ENCODE results near the gene SLC6A12.
"Not testable (repeated sequence)": the region's sequence is repeated elsewhere in the genome, so short reads cannot be mapped to it uniquely, and the experiment has no call there.

The SLC6A12 gene

GRCh38 chr12:242496-242895 is 28.5 kb upstream of the SLC6A12 start:
- no peak for FAIRE-seq
- no peak for DNase-seq (ENCODE audit: insufficient read length, low spot score)
- TF ChIP-seq, protein P1, sequence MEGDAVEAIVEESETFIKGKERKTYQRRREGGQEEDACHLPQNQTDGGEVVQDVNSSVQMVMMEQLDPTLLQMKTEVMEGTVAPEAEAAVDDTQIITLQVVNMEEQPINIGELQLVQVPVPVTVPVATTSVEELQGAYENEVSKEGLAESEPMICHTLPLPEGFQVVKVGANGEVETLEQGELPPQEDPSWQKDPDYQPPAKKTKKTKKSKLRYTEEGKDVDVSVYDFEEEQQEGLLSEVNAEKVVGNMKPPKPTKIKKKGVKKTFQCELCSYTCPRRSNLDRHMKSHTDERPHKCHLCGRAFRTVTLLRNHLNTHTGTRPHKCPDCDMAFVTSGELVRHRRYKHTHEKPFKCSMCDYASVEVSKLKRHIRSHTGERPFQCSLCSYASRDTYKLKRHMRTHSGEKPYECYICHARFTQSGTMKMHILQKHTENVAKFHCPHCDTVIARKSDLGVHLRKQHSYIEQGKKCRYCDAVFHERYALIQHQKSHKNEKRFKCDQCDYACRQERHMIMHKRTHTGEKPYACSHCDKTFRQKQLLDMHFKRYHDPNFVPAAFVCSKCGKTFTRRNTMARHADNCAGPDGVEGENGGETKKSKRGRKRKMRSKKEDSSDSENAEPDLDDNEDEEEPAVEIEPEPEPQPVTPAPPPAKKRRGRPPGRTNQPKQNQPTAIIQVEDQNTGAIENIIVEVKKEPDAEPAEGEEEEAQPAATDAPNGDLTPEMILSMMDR (IDR thresholded peaks at IDR 0.05; ENCODE audit: insufficient read depth, missing control alignments) = no peak

DNA sequence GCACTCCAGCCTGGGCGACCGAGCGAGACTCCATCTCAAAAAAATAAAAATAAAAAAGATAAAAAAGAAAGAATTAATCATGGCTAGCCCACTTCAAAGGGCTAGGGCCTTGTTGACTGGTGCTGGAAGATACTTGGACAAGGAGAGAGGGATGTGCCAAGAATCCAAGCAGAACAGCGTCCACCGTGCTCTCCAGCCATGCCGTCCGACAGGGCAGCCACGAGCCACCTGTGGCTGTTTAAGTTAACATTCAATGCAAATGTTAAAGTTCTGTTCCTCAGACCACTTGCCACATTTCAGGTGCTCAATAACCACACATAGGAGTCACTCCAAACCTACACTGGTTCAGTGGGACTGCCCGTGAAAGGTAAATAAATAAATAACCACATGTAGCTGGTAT is 27.3 kb upstream of the SLC6A12 start:
- DNase-seq (ENCODE audit: insufficient read length, low spot score) (no peak), FAIRE-seq (no peak)
- TF ChIP-seq, protein P1 (IDR thresholded peaks at IDR 0.05; ENCODE audit: insufficient read depth, missing control alignments) = no peak

DNA sequence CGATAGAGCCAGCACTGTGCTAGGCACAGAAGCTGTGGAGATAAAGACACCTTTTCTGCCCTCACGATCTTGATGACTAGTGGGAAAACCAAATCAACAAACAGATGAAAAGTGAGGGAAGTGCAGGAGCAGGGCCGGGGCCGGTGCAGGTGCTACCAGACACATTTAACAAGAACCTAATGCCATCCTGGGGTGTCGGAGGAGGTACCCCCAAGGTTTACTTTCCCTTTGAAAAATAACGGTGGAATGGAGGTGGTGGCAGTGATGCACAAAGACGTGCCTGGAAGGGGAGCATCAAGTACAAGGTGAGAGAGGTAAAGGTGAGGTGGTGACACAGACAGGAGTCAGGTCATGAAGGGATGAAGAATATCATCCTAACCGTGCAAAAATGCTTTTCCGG is 26.6 kb upstream of the SLC6A12 start:
- TF ChIP-seq, protein P1 (IDR thresholded peaks at IDR 0.05; ENCODE audit: insufficient read depth, missing control alignments) = no peak
- no peak for FAIRE-seq
- no peak for DNase-seq (ENCODE audit: insufficient read length, low spot score)

DNA sequence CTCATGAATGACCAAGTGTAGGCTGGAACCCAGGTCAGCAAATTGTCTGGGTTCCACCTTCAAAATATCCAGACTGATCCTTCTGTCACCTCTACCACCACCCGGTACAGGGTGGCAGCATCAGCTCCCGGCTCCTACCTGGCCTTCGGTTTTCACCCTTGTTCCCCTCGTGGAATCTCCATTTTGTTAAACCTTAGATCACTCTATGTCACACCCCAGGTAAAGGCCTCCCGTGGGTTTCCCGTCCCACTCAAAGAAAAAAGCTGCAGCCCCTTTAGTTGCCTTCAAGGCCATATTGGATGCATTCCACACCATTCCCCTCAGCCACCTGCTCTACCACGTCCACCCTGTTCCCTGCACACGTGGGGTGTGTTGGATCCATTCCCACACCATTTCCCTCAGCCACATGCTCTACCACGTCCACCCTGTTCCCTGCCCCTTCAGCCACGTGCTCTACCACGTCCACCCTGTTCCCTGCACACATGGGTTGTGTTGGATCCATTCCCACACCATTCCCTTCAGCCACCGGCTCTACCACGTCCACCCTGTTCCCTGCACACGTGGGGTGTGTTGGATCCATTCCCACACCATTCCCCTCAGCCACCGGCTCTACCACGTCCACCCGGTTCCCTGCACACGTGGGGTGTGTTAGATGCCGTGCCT is 24.9 kb upstream of the SLC6A12 start:
- FAIRE-seq (no peak), DNase-seq (ENCODE audit: insufficient read length, low spot score) (no peak)
- TF ChIP-seq, protein P1 (IDR thresholded peaks at IDR 0.05; ENCODE audit: insufficient read depth, missing control alignments) = no peak

GRCh38 chr12:238116-238515 is 24.2 kb upstream of the SLC6A12 start:
- FAIRE-seq (no peak), DNase-seq (ENCODE audit: insufficient read length, low spot score) (no peak)
- TF ChIP-seq, protein P1 (IDR thresholded peaks at IDR 0.05; ENCODE audit: insufficient read depth, missing control alignments) = no peak

- FAIRE-seq (no peak), DNase-seq (ENCODE audit: insufficient read length, low spot score) (no peak)
- TF ChIP-seq, protein P1 (IDR thresholded peaks at IDR 0.05; ENCODE audit: insufficient read depth, missing control alignments) = no peak
Observed at GRCh38 chr12:237026-237815, 23.3 kb upstream of the SLC6A12 start.

GRCh38 chr12:236445-236844 is 22.5 kb upstream of the SLC6A12 start:
- no peak for FAIRE-seq
- DNase-seq (ENCODE audit: insufficient read length, low spot score) = no peak
- TF ChIP-seq, protein P1 (IDR thresholded peaks at IDR 0.05; ENCODE audit: insufficient read depth, missing control alignments) = no peak

- not testable (repeated sequence) for DNase-seq (ENCODE audit: insufficient read length, low spot score)
Observed at GRCh38 chr12:235967-236366, 22.0 kb upstream of the SLC6A12 start.

More at GRCh38 chr12:235967-236366, 22.0 kb upstream of the SLC6A12 start:
- not testable (repeated sequence) for FAIRE-seq
